Measurements from ENCODE around the gene HS3ST4. TPM values are rescaled to one million over a fixed set of nuclear protein-coding genes. Genes with fewer than 3 reads are reported as not detected.

The HS3ST4 gene
- total RNA-seq, 4 donors from 2014 or later = 0.49 to 1.4 (median 0.64) TPM; not detected in 1

GRCh38 chr16:25713785-25714570 is 22.2 kb downstream of the HS3ST4 start:
- Histone ChIP-seq H3K4me3 (no peak overlapping the region), H3K4me1 (no peaks in the 10 kb centered on the region), H3K27ac (no peak overlapping the region), H3K36me3 (no peaks in the 10 kb centered on the region), H3K27me3 (no peaks in the 10 kb centered on the region), H3K9me3 (no peaks in the 10 kb centered on the region)
- WGBS = 68% methylated on average over 13 of the region's 13 CpGs
- TF ChIP-seq, protein P1, sequence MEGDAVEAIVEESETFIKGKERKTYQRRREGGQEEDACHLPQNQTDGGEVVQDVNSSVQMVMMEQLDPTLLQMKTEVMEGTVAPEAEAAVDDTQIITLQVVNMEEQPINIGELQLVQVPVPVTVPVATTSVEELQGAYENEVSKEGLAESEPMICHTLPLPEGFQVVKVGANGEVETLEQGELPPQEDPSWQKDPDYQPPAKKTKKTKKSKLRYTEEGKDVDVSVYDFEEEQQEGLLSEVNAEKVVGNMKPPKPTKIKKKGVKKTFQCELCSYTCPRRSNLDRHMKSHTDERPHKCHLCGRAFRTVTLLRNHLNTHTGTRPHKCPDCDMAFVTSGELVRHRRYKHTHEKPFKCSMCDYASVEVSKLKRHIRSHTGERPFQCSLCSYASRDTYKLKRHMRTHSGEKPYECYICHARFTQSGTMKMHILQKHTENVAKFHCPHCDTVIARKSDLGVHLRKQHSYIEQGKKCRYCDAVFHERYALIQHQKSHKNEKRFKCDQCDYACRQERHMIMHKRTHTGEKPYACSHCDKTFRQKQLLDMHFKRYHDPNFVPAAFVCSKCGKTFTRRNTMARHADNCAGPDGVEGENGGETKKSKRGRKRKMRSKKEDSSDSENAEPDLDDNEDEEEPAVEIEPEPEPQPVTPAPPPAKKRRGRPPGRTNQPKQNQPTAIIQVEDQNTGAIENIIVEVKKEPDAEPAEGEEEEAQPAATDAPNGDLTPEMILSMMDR (IDR thresholded peaks at IDR 0.05) = no peak
- TF ChIP-seq POLR2AphosphoS5 (IDR thresholded peaks at IDR 0.05) (no peak), EP300 (IDR thresholded peaks at IDR 0.05) (no peak), POLR2A (IDR thresholded peaks at IDR 0.05) (no peak)
- no peak for DNase-seq (ENCODE audit: low spot score in 2 of 2)

- H3K36me3 ChIP-seq = no peaks in the 10 kb centered on the region
- no peak for DNase-seq (ENCODE audit: low spot score in 2 of 2)
- no peaks in the 10 kb centered on the region for H3K27me3 ChIP-seq
- no peaks in the 10 kb centered on the region for H3K4me1 ChIP-seq
- no peaks in the 10 kb centered on the region for H3K9me3 ChIP-seq
- WGBS = 92% methylated on average over 2 of the region's 2 CpGs
- H3K27ac ChIP-seq = no peak overlapping the region
- no peak overlapping the region for H3K4me3 ChIP-seq
- TF ChIP-seq, protein P1 (IDR thresholded peaks at IDR 0.05) = no peak
- no peak for TF ChIP-seq POLR2A (IDR thresholded peaks at IDR 0.05)
- no peak for TF ChIP-seq POLR2AphosphoS5 (IDR thresholded peaks at IDR 0.05)
- TF ChIP-seq EP300 (IDR thresholded peaks at IDR 0.05) = no peak
These were observed 24.4 kb downstream of the HS3ST4 start for GRCh38 chr16:25716186-25716585.

- no peak for DNase-seq (ENCODE audit: low spot score in 2 of 2)
- Histone ChIP-seq H3K4me1 (no peaks in the 10 kb centered on the region), H3K36me3 (no peaks in the 10 kb centered on the region), H3K4me3 (no peak overlapping the region), H3K27me3 (no peaks in the 10 kb centered on the region), H3K9me3 (no peaks in the 10 kb centered on the region), H3K27ac (no peak overlapping the region)
- 62% methylated on average over 3 of the region's 3 CpGs for WGBS
- TF ChIP-seq POLR2AphosphoS5 (IDR thresholded peaks at IDR 0.05) (no peak), EP300 (IDR thresholded peaks at IDR 0.05) (no peak), POLR2A (IDR thresholded peaks at IDR 0.05) (no peak)
- TF ChIP-seq, protein P1 (IDR thresholded peaks at IDR 0.05) = no peak
These were observed 29.7 kb downstream of the HS3ST4 start for GRCh38 chr16:25721439-25721838.

GRCh38 chr16:25726430-25727098 is 34.8 kb downstream of the HS3ST4 start:
- TF ChIP-seq POLR2A (IDR thresholded peaks at IDR 0.05) (no peak), POLR2AphosphoS5 (IDR thresholded peaks at IDR 0.05) (no peak), EP300 (IDR thresholded peaks at IDR 0.05) (no peak)
- TF ChIP-seq, protein P1 (IDR thresholded peaks at IDR 0.05) = no peak
- Histone ChIP-seq H3K36me3 (no peaks in the 10 kb centered on the region), H3K4me3 (no peak overlapping the region), H3K9me3 (no peaks in the 10 kb centered on the region), H3K27ac (no peak overlapping the region), H3K27me3 (no peaks in the 10 kb centered on the region), H3K4me1 (no peaks in the 10 kb centered on the region)
- 60% methylated on average over 5 of the region's 5 CpGs for WGBS
- no peak for DNase-seq (ENCODE audit: low spot score in 2 of 2)

- no peak overlapping the region for H3K4me3 ChIP-seq
- no peak for TF ChIP-seq EP300 (IDR thresholded peaks at IDR 0.05)
- TF ChIP-seq POLR2AphosphoS5 (IDR thresholded peaks at IDR 0.05) = no peak
- no peak for TF ChIP-seq POLR2A (IDR thresholded peaks at IDR 0.05)
- TF ChIP-seq, protein P1 (IDR thresholded peaks at IDR 0.05) = no peak
- H3K36me3 ChIP-seq = no peaks in the 10 kb centered on the region
- no peaks in the 10 kb centered on the region for H3K4me1 ChIP-seq
- no peak overlapping the region for H3K27ac ChIP-seq
- H3K27me3 ChIP-seq = no peaks in the 10 kb centered on the region
- WGBS = 73% methylated on average over 15 of the region's 15 CpGs
- DNase-seq (ENCODE audit: low spot score in 2 of 2) = no peak
- H3K9me3 ChIP-seq = no peaks in the 10 kb centered on the region
These were observed 37.6 kb downstream of the HS3ST4 start for GRCh38 chr16:25729188-25729915.

All from suprapubic skin (tissue), 4 donors.